Raji (cell line): Measurements from ENCODE around the gene ARSK.

Experiments used
- POLR2A ChIP-seq: IDR thresholded peaks from 2 replicates; pipeline ENCODE4 v1.6.1; 2011; ENCODE audit warnings: low read depth, low read length, control low read depth; ENCODE audit not compliant: insufficient read depth

Gene ARSK

GRCh38 chr5:95630394-95630917 is 75.6 kb downstream of the ARSK start:
- TF ChIP-seq POLR2A = no peak

- no peak for TF ChIP-seq POLR2A
Observed at GRCh38 chr5:95631255-95631958, 76.5 kb downstream of the ARSK start.

GRCh38 chr5:95631991-95632675 is 77.2 kb downstream of the ARSK start:
- no peak for TF ChIP-seq POLR2A

GRCh38 chr5:95633671-95634070 is 78.8 kb downstream of the ARSK start:
- no peak for TF ChIP-seq POLR2A

GRCh38 chr5:95634081-95634480 is 79.2 kb downstream of the ARSK start:
- no peak for TF ChIP-seq POLR2A

- TF ChIP-seq POLR2A = no peak
Observed at GRCh38 chr5:95638632-95639031, 83.7 kb downstream of the ARSK start.

- no peak for TF ChIP-seq POLR2A
Observed at GRCh38 chr5:95641741-95642220, 86.9 kb downstream of the ARSK start.

GRCh38 chr5:95643152-95643551 is 88.3 kb downstream of the ARSK start:
- no peak for TF ChIP-seq POLR2A

GRCh38 chr5:95644351-95645042 is 89.6 kb downstream of the ARSK start:
- TF ChIP-seq POLR2A = no peak

- no peak for TF ChIP-seq POLR2A
Observed at GRCh38 chr5:95646569-95647431, 91.9 kb downstream of the ARSK start, which contains the start of gene RFESD. TSS of gene RFESD (plus strand) at chr5:95646777. CDS start at chr5:95652272, 5,495 bp downstream.

GRCh38 chr5:95647886-95648860 is 93.3 kb downstream of the ARSK start:
- no peak for TF ChIP-seq POLR2A

- no peak for TF ChIP-seq POLR2A
Observed at GRCh38 chr5:95649274-95649673, 94.4 kb downstream of the ARSK start.

GRCh38 chr5:95649842-95650620 is 95.1 kb downstream of the ARSK start:
- no peak for TF ChIP-seq POLR2A
